Gastrocnemius medialis (tissue), 4 donors: ENCODE measurements around the gene PIK3C2B. TPM values are rescaled to one million over a fixed set of nuclear protein-coding genes. Genes with fewer than 3 reads are reported as not detected.
A peak's percentile ranks its signal among the peaks of the same experiment; 100 is the strongest.

Experiments
- ATAC-seq, 2 donors: fragments of 150-250 bp; one replicate each; pipeline ENCODE4 v1.9.1; 2016
- DNase-seq, 2 donors: peaks; one replicate each; pipeline ENCODE4 v3.0.0-alpha.2; 2019
- H3K27ac ChIP-seq, 4 donors: fragments of 200-600 bp; sonication (generic); 1 replicate in 1 of 4; 2 replicates in 3 of 4; pipeline ENCODE4 v1.5.1; 2016 to 2018; ENCODE audit warnings: mild to moderate bottlenecking in 2 of 4, moderate library complexity in 1 of 4
- H3K27me3 ChIP-seq, 3 donors: fragments of 200-600 bp; sonication (generic) in 2 of 3; 1 replicate in 1 of 3; 2 replicates in 2 of 3; pipeline versions ENCODE4 v1.5.1 to v1.6.0; 2016 to 2019; ENCODE audit warnings: mild to moderate bottlenecking in 1 of 3, moderate library complexity in 1 of 3
- H3K36me3 ChIP-seq, 2 donors: fragments of 200-600 bp; sonication (generic) in 1 of 2; one replicate each; pipeline ENCODE4 v1.5.1; 2017 to 2018
- H3K4me1 ChIP-seq, 2 donors: fragments of 200-600 bp; sonication (generic) in 1 of 2; one replicate each; pipeline ENCODE4 v1.5.1; 2016 to 2017; ENCODE audit warnings: mild to moderate bottlenecking in 2 of 2
- H3K4me3 ChIP-seq, 4 donors: fragments of 200-600 bp; sonication (generic) in 3 of 4; 1 replicate in 1 of 4; 2 replicates in 3 of 4; pipeline ENCODE4 v1.5.1; 2016 to 2019; ENCODE audit warnings: mild to moderate bottlenecking in 2 of 4
- H3K9me3 ChIP-seq, 3 donors: fragments of 200-600 bp; sonication (generic) in 2 of 3; 1 replicate in 1 of 3; 2 replicates in 2 of 3; pipeline ENCODE4 v1.5.1; 2016 to 2019
- POLR2A ChIP-seq, 2 donors: fragments of 450-650 bp; IDR thresholded peaks; one replicate each; pipeline ENCODE4 v1.6.1; 2017; ENCODE audit warnings: antibody characterized with exemption in 2 of 2, mild to moderate bottlenecking in 2 of 2, moderate library complexity in 2 of 2
- in situ Hi-C, 4 donors: fragments of 200-750 bp; cut with MboI; loops; one replicate each; pipeline versions ENCODE4 v1.15.0 to v1.8.0; 2017; ENCODE audit warnings: low sequenced_read_pairs in 4 of 4
- intact Hi-C: fragments of 100-400 bp; cut with DNase I; formaldehyde crosslinking; loops from one replicate; pipeline ENCODE4 v1.15.1; 2023; ENCODE audit warnings: low total_unique reads
- total RNA-seq, 4 donors: library from RNA; depleted of rRNA; stranded (reverse); fragments of >200 nt; gene quantifications; one replicate each; pipeline versions ENCODE4 v1.1.0 to v1.2.3, GENCODE V29; 2016
- TF ChIP-seq, protein P1 (sequence below), 5 experiments: fragments of 450-650 bp in 3 of 5; fragments of 200-600 bp in 2 of 5; sonication (generic) in 2 of 5; IDR thresholded peaks in 4 of 5; conservative IDR thresholded peaks in 1 of 5; 1 replicate in 4 of 5; 2 replicates in 1 of 5; pipeline ENCODE4 v1.5.1; 2016 to 2019; ENCODE audit warnings: antibody characterized with exemption in 5 of 5, mild to moderate bottlenecking in 3 of 5, moderate library complexity in 3 of 5

Gene PIK3C2B
- total RNA-seq, 4 donors from 2014 or later = 2.8 to 6.0 (median 3.8) TPM

DNA sequence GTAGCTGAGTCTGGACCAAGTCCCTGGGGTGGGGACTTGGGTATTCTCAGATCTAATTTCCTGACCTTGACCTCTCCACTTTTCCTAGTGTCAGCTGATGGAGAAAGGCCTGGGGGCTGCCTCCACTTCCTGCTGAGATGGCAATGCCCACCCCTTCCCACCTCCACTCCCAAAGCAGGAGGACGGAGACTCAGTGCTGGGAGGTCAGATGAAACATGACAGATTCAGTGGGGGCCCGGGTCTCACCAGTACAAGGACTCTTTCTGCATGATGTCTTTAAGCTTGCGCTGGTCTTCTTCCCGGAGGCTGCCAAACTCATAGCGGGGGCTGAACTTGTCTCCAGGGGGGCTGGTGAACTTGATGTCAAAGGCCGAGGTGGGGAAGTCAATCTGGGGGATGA is 47.4 kb downstream of the PIK3C2B start:
- H3K36me3 ChIP-seq = peaks cover 0 to 22% of the 10 kb centered on the region in 2 donors
- no peaks in the 10 kb centered on the region for H3K27me3 ChIP-seq
- no peak overlapping the region for H3K4me3 ChIP-seq
- peaks cover 68 to 85% of the 10 kb centered on the region in 2 donors for H3K4me1 ChIP-seq
- intact Hi-C loops (no loop called here), in situ Hi-C loops (loop anchor here in 3 of 4 donors (5.0 kb wide), 1 partner anchor 55 kb away; no protein-coding TSS in a partner anchor)
- peak overlapping the region; percentile 90 to 98 (median 94) for H3K27ac ChIP-seq
- TF ChIP-seq, protein P1, sequence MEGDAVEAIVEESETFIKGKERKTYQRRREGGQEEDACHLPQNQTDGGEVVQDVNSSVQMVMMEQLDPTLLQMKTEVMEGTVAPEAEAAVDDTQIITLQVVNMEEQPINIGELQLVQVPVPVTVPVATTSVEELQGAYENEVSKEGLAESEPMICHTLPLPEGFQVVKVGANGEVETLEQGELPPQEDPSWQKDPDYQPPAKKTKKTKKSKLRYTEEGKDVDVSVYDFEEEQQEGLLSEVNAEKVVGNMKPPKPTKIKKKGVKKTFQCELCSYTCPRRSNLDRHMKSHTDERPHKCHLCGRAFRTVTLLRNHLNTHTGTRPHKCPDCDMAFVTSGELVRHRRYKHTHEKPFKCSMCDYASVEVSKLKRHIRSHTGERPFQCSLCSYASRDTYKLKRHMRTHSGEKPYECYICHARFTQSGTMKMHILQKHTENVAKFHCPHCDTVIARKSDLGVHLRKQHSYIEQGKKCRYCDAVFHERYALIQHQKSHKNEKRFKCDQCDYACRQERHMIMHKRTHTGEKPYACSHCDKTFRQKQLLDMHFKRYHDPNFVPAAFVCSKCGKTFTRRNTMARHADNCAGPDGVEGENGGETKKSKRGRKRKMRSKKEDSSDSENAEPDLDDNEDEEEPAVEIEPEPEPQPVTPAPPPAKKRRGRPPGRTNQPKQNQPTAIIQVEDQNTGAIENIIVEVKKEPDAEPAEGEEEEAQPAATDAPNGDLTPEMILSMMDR (IDR thresholded peaks at IDR 0.05 in 4 of 5, conservative IDR thresholded peaks at IDR 0.05 in 1 of 5) = no peak
- no peak for TF ChIP-seq POLR2A (IDR thresholded peaks at IDR 0.05)
- no peak for DNase-seq
- ATAC-seq = no peak
- H3K9me3 ChIP-seq = no peaks in the 10 kb centered on the region

DNA sequence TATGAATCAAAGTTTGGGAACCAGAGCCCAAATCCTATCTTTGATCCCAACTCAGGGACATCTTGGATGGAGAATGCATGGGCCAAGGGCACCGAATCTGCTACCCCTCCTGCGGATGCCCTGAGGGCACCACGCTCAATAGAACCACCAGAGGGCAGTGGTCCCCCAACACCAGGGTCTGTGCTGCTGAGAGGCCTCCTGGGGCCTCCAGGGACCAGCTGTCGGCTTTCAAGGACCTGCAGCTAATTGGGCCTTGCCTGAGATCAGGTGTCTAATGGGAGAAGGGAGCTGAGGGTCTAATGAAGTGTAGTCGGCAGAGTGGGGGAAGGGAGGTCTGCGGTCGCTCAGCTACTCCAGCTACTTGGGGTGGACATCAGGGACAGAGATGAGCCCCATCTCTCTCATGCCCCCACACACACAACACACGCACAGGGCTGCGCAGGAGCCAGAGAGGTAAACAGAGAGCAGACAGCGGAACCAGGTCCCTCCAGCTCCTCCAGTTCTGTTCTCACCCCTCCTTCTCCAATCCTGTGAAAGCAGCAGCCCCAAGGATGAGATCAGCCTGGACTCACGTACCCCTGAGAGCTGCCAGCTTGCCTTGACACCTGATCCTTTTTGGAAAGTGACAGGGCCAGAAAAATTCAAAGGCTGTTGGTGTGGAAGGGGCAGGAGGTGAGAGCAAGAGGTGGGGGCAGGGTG is 48.0 kb downstream of the PIK3C2B start:
- Histone ChIP-seq H3K4me1 (peaks cover 63 to 85% of the 10 kb centered on the region in 2 donors), H3K27ac (peak overlapping the region; percentile 90 to 98 (median 94)), H3K36me3 (peaks cover 0 to 28% of the 10 kb centered on the region in 2 donors), H3K4me3 (peak overlapping the region in 1 of 4 donors; percentile 17), H3K9me3 (no peaks in the 10 kb centered on the region), H3K27me3 (no peaks in the 10 kb centered on the region)
- peak; percentile 65 to 82 for DNase-seq
- ATAC-seq = peak; percentile 50 to 54
- TF ChIP-seq POLR2A (IDR thresholded peaks at IDR 0.05) = no peak
- TF ChIP-seq, protein P1 (IDR thresholded peaks at IDR 0.05 in 4 of 5, conservative IDR thresholded peaks at IDR 0.05 in 1 of 5) = peak; percentile 89 to 93 (median 91)
- in situ Hi-C loops = loop anchor here in 3 of 4 donors (5.0 kb wide), 1 partner anchor 56 kb away; no protein-coding TSS in a partner anchor
- intact Hi-C loops = loop anchor here (1.0 kb wide), 2 partner anchors 48 to 57 kb away; partner anchors contain the start of gene PIK3C2B

DNA sequence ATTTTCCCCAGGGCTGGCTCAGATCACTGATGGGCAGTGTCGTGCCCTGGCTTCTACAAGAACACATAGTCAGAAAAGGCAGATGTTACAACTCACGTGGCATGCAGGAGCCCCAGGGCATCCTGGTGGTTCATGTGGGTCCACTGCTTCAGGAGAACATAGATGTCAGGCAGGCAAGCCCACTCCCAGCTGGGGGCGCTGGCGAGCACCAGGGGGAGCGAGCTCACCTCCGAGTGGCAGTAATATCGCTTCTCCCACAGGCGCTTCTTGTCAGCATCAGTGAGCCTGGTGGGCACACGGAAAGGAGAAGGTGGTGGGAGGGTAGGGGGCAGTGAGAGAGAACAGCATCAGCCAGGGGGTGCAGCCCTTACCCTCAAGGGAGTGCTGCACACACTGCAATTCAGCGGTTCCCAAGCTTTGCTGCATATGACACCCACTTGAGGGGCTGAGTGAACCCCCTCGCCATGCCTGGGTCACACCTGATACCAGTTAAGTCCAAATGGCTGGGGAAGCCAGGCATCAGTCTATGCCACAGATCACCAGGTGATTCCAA is 48.7 kb downstream of the PIK3C2B start:
- DNase-seq = no peak
- H3K4me3 ChIP-seq = no peak overlapping the region
- peaks cover 63 to 85% of the 10 kb centered on the region in 2 donors for H3K4me1 ChIP-seq
- H3K36me3 ChIP-seq = peaks cover 0 to 33% of the 10 kb centered on the region in 2 donors
- TF ChIP-seq POLR2A (IDR thresholded peaks at IDR 0.05) = no peak
- TF ChIP-seq, protein P1 (IDR thresholded peaks at IDR 0.05 in 4 of 5, conservative IDR thresholded peaks at IDR 0.05 in 1 of 5) = no peak
- no peaks in the 10 kb centered on the region for H3K9me3 ChIP-seq
- peak overlapping the region; percentile 90 to 98 (median 94) for H3K27ac ChIP-seq
- ATAC-seq = no peak
- in situ Hi-C loops (loop anchor here in 3 of 4 donors (5.0 kb wide), 1 partner anchor 56 kb away; no protein-coding TSS in a partner anchor), intact Hi-C loops (loop anchor here (1.0 kb wide), 2 partner anchors 48 to 57 kb away; partner anchors contain the start of gene PIK3C2B)
- no peaks in the 10 kb centered on the region for H3K27me3 ChIP-seq

Other genes with a start within 250 kb of the PIK3C2B start
- 10 to 100 TPM in 2 of 4 donors, 1 to 10 TPM in 2; 4.3 to 13.2 (median 7.7) TPM for gene PLEKHA6, start 134.9 kb downstream of the PIK3C2B start, total RNA-seq
- 10 to 100 TPM; 23.8 to 33.0 (median 25.9) TPM for gene PPP1R15B, start 83.0 kb downstream of the PIK3C2B start, total RNA-seq
- gene MDM4, start 21.6 kb upstream of the PIK3C2B start, total RNA-seq = 10 to 100 TPM; 15.1 to 44.0 (median 28.9) TPM
- gene LRRN2, start 190.9 kb upstream of the PIK3C2B start, total RNA-seq = 1 to 10 TPM in 1 of 4 donors, under 1 TPM in 3; 0.46 to 1.1 (median 0.93) TPM